Keratinocyte (primary cell): ENCODE results near the gene ASB13. TPM values are rescaled to one million over a fixed set of nuclear protein-coding genes. Genes with fewer than 3 reads are reported as not detected.

ENCODE experiments used
- DNase-seq: peaks from one replicate; pipeline ENCODE4 v3.0.0-alpha.2; 2011; ENCODE audit warnings: low read depth, missing footprints, low spot score
- FAIRE-seq: peaks from 2 replicates; lab custom pipeline; 2011; peaks lifted over from hg19 to GRCh38; lab: Jason Lieb, UNC
- H2AFZ ChIP-seq: 2 replicates; pipeline ENCODE4 v1.6.0; 2012; ENCODE audit warnings: low read length, control low read depth, inconsistent platforms; ENCODE audit not compliant: control insufficient read depth
- H3K27ac ChIP-seq: 2 replicates; pipeline ENCODE4 v1.5.1; 2011; ENCODE audit warnings: low read length; ENCODE audit not compliant: control insufficient read depth, insufficient read depth
- H3K27me3 ChIP-seq: 3 replicates; pipeline ENCODE4 v1.6.0; 2011; ENCODE audit warnings: low read length; ENCODE audit not compliant: control insufficient read depth, insufficient read depth; ENCODE audit errors: extremely low read depth
- H3K36me3 ChIP-seq, 2 experiments: 2 replicates in 1 of 2; 3 replicates in 1 of 2; pipeline ENCODE4 v1.5.1; 2011; ENCODE audit warnings: low read length in 2 of 2, mild to moderate bottlenecking in 1 of 2; ENCODE audit not compliant: control insufficient read depth in 2 of 2, insufficient read depth in 2 of 2; ENCODE audit errors: extremely low read depth in 1 of 2
- H3K4me1 ChIP-seq: 3 replicates; pipeline ENCODE4 v1.5.1; 2011; ENCODE audit warnings: low read length; ENCODE audit not compliant: control insufficient read depth, insufficient read depth; ENCODE audit errors: extremely low read depth
- H3K4me2 ChIP-seq: 3 replicates; pipeline ENCODE4 v1.6.0; 2011; ENCODE audit warnings: low read depth, low read length; ENCODE audit not compliant: control insufficient read depth, insufficient read depth; ENCODE audit errors: extremely low read depth
- H3K4me3 ChIP-seq, 3 experiments: fragments of 200-600 bp in 1 of 3; sonication (generic) in 1 of 3; 2 replicates in 2 of 3; 3 replicates in 1 of 3; pipeline ENCODE4 v1.5.1; 2011 to 2016; ENCODE audit warnings: low read length in 3 of 3, mild to moderate bottlenecking in 3 of 3, control low read depth in 2 of 3, inconsistent platforms in 1 of 3, low read depth in 1 of 3, mixed read lengths in 1 of 3, mixed run types in 1 of 3, moderate library complexity in 1 of 3; ENCODE audit not compliant: control insufficient read depth in 2 of 3, insufficient read depth in 2 of 3; ENCODE audit errors: extremely low read depth in 1 of 3
- H3K79me2 ChIP-seq: 2 replicates; pipeline ENCODE4 v1.6.0; 2012; ENCODE audit warnings: low read length; ENCODE audit not compliant: control insufficient read depth, insufficient read depth
- H3K9ac ChIP-seq: 3 replicates; pipeline ENCODE4 v1.6.0; 2011; ENCODE audit warnings: low read length; ENCODE audit not compliant: control insufficient read depth, insufficient read depth; ENCODE audit errors: extremely low read depth
- H3K9me1 ChIP-seq: 3 replicates; pipeline ENCODE4 v1.6.0; 2011; ENCODE audit warnings: low read length; ENCODE audit not compliant: control insufficient read depth, insufficient read depth; ENCODE audit errors: extremely low read depth
- H3K9me3 ChIP-seq: 2 replicates; pipeline ENCODE4 v1.5.1; 2012; ENCODE audit warnings: low read depth, low read length; ENCODE audit not compliant: control insufficient read depth
- H4K20me1 ChIP-seq: 3 replicates; pipeline ENCODE4 v1.6.0; 2011; ENCODE audit warnings: low read length; ENCODE audit not compliant: control insufficient read depth, insufficient read depth; ENCODE audit errors: extremely low read depth
- EZH2 ChIP-seq: IDR thresholded peaks from one replicate; pipeline ENCODE4 v1.6.1; 2012; ENCODE audit warnings: inconsistent platforms, mild to moderate bottlenecking, low read length, moderate library complexity
- dilution Hi-C: fragments of 300-500 bp; cut with MboI; formaldehyde crosslinking; loops from one replicate; pipeline ENCODE4 v1.7.0; 2020; ENCODE audit warnings: low sequenced_read_pairs; ENCODE audit not compliant: extremely low pct_ligation_motif_present
- polyA plus RNA-seq, 5 experiments: library from polyadenylated mRNA; depleted of rRNA in 3 of 5; stranded (reverse) in 3 of 5; stranded (forward) in 1 of 5; unstranded in 1 of 5; fragments of >200 nt; gene quantifications; 1 replicate in 1 of 5; 2 replicates in 3 of 5; 3 replicates in 1 of 5; pipeline versions ENCODE4 v1.2.1 to v1.2.3, GENCODE V29; 2011 to 2012; ENCODE audit warnings: missing spikeins in 2 of 5, low read depth in 1 of 5, low replicate concordance in 1 of 5
- TF ChIP-seq, protein P1 (sequence below), 3 experiments: IDR thresholded peaks in 1 of 3; conservative IDR thresholded peaks in 1 of 3; optimal IDR thresholded peaks in 1 of 3; 2 replicates in 2 of 3; 3 replicates in 1 of 3; pipeline versions ENCODE3 to v1.5.1; 2011; ENCODE audit warnings: low read length in 3 of 3, mild to moderate bottlenecking in 3 of 3, moderate library complexity in 2 of 3, control low read depth in 1 of 3, inconsistent platforms in 1 of 3; ENCODE audit not compliant: insufficient read depth in 2 of 3; ENCODE audit errors: extremely low read depth in 1 of 3

ASB13 gene
- polyA plus RNA-seq, 1 donor (not counting 4 experiments of a cell fraction or from before 2014, with no cell fraction given): 6.4 TPM

DNA sequence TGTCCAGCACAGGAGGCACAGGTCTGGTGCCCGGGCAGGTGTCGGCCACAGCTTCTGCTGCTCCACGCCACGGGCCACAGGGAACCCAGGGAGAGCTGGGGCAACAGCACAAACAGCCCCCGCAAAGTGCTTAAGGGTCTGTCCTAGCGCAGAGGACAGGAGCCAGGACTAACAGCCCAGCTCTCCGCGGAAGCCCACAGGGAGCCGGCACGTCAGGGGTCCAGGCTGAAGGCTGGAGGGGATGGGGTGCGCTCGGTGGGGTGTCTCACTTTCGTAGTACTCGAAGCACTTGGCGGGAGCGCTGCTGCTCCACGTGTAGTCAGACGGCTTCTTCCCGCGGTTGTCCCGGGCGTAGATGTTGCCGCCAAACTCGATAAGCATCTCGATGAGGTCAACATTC lies 24.9 kb downstream of the ASB13 start:
- Histone ChIP-seq H3K4me2 (no peak overlapping the region), H3K4me1 (no peaks in the 10 kb centered on the region), H3K36me3 (peaks cover 0 to 12% of the 10 kb centered on the region in 2 experiments), H3K9me1 (no peaks in the 10 kb centered on the region), H3K27me3 (no peaks in the 10 kb centered on the region), H3K4me3 (no peak overlapping the region), H3K27ac (no peak overlapping the region), H3K9me3 (no peaks in the 10 kb centered on the region), H2AFZ (no peak overlapping the region), H4K20me1 (no peaks in the 10 kb centered on the region), H3K79me2 (no peaks in the 10 kb centered on the region), H3K9ac (no peak overlapping the region)
- DNase-seq (no peak), FAIRE-seq (no peak)
- TF ChIP-seq, protein P1, sequence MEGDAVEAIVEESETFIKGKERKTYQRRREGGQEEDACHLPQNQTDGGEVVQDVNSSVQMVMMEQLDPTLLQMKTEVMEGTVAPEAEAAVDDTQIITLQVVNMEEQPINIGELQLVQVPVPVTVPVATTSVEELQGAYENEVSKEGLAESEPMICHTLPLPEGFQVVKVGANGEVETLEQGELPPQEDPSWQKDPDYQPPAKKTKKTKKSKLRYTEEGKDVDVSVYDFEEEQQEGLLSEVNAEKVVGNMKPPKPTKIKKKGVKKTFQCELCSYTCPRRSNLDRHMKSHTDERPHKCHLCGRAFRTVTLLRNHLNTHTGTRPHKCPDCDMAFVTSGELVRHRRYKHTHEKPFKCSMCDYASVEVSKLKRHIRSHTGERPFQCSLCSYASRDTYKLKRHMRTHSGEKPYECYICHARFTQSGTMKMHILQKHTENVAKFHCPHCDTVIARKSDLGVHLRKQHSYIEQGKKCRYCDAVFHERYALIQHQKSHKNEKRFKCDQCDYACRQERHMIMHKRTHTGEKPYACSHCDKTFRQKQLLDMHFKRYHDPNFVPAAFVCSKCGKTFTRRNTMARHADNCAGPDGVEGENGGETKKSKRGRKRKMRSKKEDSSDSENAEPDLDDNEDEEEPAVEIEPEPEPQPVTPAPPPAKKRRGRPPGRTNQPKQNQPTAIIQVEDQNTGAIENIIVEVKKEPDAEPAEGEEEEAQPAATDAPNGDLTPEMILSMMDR (optimal IDR thresholded peaks at IDR 0.05 in 1 of 3, IDR thresholded peaks at IDR 0.05 in 1 of 3, conservative IDR thresholded peaks at IDR 0.05 in 1 of 3; ENCODE audit: extremely low read depth in 1 of 3, insufficient read depth in 2 of 3, low read length in 3 of 3): no peak
- TF ChIP-seq EZH2: no peak
- dilution Hi-C loops: no loop called here

DNA sequence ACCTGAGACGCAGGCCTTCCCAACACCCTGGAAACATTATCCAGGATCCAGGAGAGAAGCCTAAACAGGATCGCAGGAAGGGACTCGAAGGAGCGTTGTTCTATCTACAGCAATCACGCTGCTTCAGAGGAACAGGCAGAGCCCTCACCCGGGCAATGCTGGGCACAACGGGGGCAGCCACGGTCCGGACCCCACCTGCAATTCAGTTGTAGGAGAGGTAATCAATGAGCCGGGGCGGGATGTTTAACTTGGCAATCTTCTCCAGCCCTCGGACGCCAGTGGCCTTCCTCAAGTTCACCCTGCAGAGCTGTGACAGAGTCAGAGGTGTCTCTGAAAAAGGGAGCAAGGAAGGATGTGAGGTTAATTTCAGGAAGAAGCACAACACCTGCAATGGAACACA lies 25.9 kb downstream of the ASB13 start:
- H3K27me3 ChIP-seq: no peaks in the 10 kb centered on the region
- H3K4me3 ChIP-seq: no peak overlapping the region
- H3K36me3 ChIP-seq: peaks cover 0 to 12% of the 10 kb centered on the region in 2 experiments
- no peaks in the 10 kb centered on the region for H4K20me1 ChIP-seq
- H3K79me2 ChIP-seq: no peaks in the 10 kb centered on the region
- no peaks in the 10 kb centered on the region for H3K9me3 ChIP-seq
- FAIRE-seq (no peak), DNase-seq (no peak)
- no peak overlapping the region for H3K27ac ChIP-seq
- H3K4me1 ChIP-seq: no peaks in the 10 kb centered on the region
- H2AFZ ChIP-seq: no peak overlapping the region
- dilution Hi-C loops: no loop called here
- no peak overlapping the region for H3K4me2 ChIP-seq
- TF ChIP-seq, protein P1 (optimal IDR thresholded peaks at IDR 0.05 in 1 of 3, IDR thresholded peaks at IDR 0.05 in 1 of 3, conservative IDR thresholded peaks at IDR 0.05 in 1 of 3; ENCODE audit: extremely low read depth in 1 of 3, insufficient read depth in 2 of 3, low read length in 3 of 3): no peak
- no peak for TF ChIP-seq EZH2
- H3K9me1 ChIP-seq: no peaks in the 10 kb centered on the region
- H3K9ac ChIP-seq: no peak overlapping the region
